ENCODE measurements around the gene SLC12A2. TPM values are rescaled to one million over a fixed set of nuclear protein-coding genes. Genes with fewer than 3 reads are reported as not detected.

Gene SLC12A2
- polyA plus RNA-seq, 1 donor, result 19.6 TPM

DNA sequence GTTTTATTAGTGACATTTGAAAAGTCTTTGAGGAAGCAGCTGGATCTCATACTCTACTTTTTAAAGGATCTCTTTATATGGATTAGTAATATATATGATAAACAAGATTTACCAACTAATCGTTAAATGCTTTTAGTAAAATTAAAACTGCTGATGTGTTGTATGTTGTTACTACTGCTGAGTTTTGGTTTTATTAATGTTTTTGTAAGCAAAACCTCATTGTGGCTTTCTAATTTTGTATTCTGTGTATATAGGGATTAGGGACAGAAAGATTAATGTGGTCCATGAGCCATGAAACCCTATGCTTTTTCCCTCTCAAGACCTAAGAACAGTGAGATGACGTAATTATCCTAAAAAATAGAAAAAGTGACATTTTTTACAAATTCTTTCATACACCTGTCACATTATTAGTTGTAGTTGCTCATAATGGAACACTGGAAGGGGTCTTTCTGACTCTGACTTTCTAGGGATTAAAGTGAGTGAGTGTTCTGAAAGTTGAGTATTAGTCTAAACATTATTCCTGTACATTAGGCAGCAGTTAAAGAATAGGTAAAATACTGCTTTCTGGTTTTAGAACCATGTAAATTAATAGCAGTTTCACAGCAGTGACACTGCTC is 85.9 kb downstream of the SLC12A2 start:
- DNase-seq (ENCODE audit: low read depth), result no peak

DNA sequence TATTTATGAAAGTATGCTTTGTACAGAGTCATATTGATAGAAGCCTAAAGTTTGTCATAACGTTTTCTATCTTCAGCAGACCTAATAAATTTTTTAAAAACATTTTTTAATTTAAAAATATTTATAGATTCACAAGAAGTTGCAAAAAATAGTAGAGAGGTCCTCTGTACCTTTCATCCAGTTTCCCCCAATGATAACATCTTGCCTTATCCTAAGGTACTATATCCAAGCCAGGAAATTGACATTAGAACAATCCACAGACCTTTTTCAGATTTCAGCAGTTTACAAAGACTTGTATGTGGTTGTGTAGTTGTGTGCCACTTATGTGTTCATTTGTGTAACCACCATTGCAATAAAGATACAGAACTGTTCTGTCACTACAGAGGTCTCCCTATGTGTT is 88.5 kb downstream of the SLC12A2 start:
- DNase-seq (ENCODE audit: low read depth), result no peak

DNA sequence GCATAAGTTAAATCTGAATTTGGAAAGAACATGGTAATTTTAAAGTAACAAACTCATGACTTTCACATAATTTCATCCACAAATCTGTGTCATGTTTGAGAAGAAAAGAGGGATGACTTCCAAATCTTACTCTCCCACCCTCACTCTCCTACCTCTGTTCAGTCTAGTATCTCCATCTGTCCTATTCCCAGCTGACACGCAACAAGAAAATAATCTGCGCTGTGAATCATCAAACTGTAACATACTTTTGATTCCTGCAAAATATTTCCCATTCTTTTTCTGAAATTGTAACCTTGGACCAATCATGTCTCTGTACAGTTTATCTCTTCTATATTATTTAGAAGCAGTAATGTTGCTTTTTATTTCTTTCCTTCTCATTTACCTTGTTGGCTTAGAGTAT is 91.4 kb downstream of the SLC12A2 start:
- no peak for DNase-seq (ENCODE audit: low read depth)

DNA sequence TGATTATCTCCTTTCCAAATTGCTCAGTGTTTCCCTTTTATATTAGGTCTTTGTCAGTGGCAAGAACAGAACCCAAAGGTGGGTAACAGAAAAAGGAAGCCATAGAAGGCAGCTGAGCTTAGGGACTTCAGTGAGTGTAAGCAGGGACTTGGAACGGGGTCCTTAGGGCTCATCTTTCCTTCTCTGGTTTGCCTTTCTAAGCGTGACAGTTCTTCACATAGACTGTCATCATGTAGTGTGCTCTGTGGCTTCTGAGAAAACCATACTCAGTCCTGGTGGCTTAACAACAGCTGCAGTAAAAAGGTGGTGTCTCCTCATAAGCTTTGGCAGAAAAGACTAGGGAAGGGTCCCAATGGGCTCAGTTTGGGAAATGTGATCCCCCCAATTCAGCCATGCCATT is 108.8 kb downstream of the SLC12A2 start:
- no peak for DNase-seq (ENCODE audit: low read depth)

DNA sequence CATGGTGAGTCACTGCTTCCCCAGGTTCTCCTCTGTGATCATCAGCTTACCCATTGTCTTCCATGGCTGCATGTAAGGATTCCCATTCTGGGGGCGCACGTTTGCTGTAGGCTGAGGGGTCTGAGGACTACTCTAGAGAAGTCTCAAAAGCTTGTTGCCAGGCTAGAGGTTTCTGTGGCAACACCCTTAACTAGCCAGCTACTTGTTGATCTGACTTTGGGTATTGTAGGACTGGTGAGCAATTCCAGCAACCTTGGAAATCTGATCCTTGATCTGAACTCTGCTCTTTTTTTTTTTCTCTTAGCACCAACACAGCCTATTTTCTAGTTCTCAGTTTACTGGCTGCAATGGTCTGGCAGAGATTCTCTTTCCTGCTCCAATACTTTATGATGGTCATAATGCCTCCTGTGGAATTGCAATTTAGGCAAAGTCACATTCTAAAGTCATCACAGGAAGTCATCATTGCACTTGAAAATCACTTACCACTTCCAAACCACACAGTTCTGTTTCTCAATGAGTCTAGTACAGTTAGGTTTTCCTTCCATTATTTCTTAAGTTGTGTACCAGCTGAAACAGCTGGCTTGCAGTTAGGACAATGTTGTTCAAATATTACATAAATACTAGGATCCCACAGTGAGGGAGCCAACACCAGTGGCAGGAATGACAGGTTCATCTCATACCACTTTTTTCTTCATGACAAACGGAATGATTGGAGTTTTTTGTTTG is 110.3 kb downstream of the SLC12A2 start:
- no peak for DNase-seq (ENCODE audit: low read depth)

DNA sequence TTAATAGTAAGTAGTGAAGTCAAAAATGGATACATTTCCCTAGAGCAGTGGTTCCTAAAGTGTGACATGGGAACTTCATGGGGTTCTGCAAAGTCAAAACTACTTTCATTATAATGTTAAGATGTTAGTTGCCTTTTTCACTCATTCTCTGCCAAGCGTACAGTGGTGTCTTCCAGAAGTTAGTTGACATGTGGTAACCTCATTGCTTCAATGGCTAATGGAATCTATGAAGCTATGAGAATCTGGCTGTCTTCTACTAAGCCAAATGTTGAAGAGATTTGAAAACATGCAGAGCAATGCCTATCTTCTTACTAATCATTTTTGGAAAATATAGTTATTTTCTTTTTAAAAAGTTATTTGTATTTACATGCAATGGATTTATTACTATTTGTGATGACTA is 111.8 kb downstream of the SLC12A2 start:
- DNase-seq (ENCODE audit: low read depth), result no peak

DNA sequence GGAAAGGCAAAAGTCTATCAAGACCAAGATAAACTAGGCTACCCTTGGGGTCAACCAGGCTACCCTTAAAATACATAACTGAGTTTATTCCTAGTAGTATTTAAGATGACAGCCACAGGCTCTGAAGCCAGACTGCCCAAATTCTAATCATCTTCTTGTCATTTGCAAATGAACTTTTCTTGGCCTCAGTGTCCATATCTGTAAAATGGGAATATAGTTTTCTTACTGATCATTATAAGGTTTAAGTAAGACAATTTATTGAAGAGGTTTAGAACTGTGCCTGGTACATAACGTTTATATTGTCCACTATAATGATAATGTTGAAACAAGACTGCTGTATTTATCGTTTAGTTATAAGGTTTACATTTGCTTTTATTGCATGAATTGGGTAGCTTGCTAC is 112.5 kb downstream of the SLC12A2 start:
- DNase-seq (ENCODE audit: low read depth), result no peak

DNA sequence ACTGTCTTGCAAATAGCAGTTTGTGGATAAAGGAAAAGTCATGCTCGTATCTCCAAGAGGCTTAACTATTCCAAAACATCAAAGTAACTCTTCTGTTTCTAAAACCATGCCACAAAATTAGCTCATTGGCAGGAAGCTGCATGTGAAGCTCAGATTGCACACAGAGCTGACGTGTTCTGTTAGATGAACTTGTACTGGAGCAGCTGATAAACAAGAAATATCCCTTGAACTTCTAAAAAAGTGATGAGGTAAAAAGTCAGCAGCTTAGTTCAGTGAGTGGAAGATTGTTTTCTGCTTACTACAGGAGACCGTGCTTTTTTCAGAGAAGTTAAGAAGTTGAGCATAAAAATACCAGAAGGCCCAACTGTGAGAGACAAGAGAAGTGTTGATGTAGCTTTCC is 113.2 kb downstream of the SLC12A2 start:
- no peak for DNase-seq (ENCODE audit: low read depth)

DNA sequence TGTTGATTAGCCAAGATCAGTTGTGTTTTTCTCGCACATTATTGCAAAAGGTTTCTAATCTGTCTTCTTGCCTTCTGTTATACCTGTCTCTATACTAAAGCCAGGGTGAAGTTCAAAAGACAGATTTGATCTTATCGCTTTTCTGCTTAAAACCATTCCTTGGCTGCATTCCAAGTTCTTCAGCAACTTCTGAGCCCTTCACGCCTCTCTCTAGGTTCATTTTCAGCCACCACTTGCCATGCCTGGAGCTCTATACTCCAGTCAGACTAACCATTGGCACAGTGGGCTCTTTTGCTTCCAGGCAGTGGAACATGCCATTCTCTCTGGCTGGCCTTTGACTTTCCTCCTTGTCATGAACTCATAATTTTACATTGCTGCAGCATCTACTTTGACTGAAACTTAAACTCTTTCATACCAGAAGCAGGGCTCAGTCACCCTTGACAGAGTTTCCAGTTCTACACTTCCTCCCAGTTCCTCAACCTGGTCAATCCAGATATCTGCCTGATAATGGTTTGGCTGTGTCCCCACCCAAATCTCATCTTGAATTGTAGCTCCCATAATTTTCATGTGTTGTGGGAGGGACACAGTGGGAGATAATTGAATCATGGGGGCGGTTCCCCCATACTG is 114.4 kb downstream of the SLC12A2 start:
- no peak for DNase-seq (ENCODE audit: low read depth)

DNA sequence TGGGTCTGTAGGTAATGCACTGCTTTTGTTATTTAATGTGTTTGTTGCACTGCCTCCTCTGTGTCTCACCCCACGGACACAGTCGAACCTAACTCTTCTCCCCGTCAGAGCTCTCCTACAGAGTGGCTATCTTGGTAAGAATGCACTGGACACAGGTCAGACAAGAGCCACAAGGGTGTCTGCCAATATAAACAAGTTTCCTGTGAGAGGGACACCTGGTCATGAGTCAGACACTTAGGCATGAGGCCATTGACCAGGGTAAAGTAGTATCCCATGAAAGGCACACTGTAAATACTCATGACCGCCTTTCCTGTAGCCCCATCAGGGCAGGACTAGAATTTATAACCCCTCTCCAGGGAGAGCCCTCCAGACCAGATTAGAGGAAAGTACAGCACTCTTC is 115.5 kb downstream of the SLC12A2 start:
- no peak for DNase-seq (ENCODE audit: low read depth)

DNA sequence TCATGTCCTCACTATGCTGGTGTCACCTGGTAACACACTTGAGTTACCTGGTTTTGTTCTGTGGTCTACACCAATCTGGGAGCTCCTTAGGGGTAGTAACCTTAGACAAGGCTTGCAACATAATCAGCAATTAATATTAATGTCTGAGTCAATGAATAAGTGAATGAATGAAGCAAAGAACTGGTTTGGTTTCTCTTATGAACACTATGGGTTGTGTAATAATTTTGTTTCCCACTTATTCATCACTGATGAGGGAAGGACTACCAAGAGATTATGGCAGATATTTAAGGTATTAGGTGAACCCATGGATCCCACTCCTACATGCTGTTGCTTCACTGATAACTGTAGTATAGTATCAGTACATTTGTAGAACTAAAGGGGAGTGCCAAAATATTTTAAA is 116.0 kb downstream of the SLC12A2 start:
- DNase-seq (ENCODE audit: low read depth), result no peak

DNA sequence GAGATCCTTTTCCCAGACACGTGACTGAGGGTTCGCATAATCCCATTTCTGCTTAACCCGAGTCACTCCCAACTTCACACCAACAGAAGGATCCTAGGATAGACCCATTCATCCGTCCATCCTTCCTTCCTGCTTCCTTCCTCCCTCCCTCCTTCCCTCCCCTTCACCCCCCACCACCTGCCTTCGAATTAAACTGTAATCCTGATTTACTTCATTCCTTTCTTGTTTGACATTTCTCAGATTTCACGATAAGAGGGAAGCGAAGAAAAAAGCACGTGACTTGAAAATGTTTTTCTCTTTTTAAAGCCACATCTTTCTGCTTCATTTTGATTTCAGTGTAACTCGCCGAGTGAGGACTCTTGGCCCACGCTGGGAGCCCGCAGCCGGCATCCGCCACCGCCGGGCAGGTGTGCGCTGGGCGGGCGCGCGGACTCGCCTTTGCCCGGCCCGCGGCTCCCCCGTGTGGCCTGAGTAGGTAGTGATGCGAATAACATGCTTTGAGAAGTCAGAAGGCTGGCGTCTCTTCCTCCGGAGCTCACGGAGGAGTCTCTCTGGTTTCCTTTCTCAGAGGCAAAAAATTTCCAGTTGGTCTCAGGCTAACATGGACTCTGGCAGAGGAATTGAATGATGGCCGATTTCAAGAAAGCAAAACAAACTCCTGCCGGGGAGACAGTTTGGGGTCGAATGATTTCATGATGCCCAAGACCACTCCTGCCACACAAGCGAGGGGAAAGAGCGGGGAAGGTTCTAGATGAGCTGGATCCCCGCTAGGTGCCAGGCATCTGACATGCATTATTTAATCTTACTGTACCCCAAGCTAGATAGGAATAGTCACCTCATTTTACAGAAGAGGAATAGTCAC is 117.7 kb downstream of the SLC12A2 start:
- no peak for DNase-seq (ENCODE audit: low read depth)

DNA sequence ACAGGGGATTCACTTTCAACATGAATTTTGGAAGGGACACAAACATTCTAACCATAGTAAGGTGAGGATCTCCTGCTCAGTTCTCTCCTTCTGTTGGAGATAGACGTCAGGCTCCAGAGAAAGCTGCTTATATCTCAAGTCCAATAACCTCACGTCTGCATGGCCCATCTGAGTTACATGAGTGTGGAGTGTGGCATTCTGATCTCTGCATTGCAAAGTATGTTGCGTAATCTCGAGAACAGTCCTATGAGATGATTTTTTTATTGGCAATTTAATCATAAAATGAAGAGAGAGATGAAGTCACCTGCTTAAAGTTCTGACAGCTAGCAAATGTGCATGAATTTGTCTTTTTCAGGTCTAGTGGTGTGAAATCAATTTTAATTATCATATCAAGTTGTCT is 118.8 kb downstream of the SLC12A2 start:
- no peak for DNase-seq (ENCODE audit: low read depth)

DNA sequence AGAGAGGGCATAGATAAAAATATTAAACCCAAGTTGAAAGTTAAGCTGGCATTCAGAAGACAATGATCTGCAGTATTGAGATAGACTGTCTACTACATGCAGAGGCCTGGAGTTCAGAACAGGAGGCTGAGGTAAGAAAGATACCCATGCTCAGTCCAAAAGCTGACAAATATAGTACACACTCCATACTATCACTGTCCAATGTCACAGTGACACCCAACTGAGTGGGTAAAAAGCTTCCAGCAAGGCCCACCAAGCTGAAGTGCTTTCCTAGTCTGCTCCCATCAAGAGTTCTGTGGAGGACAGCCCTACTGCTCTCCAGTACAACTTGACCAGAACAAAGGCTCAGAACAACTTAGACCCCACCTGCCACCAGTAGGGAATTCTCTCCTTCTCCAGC is 124.9 kb downstream of the SLC12A2 start:
- DNase-seq (ENCODE audit: low read depth), result no peak

DNA sequence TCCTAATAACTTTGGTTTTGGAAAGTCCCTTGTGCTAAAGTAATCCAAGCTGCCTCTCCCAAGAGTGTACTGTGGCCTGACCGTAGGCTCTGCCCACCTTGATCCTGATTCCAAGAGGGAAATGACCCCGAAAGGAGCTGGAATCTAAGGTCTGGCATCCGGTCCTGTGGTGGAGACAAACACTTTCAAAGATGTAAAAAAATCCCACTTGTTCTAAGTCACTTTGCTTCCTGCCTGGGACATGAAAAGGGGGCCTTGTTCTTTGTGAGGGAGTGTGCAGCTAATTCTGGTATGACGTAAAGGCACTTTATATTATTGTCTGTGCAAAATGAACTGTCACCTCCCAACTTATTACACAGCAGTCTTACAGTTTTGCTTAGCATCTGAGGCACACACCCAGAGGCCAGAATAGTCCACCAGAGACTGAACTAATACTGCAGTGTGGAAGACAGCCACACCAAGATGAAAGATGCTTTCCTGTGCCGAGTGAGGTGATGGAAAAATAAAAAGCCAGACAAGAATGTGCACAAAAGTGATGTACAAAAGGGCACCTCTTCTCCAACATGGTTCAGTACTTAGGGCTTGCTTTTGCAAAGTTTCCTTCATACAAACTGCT is 128.7 kb downstream of the SLC12A2 start:
- no peak for DNase-seq (ENCODE audit: low read depth)

DNA sequence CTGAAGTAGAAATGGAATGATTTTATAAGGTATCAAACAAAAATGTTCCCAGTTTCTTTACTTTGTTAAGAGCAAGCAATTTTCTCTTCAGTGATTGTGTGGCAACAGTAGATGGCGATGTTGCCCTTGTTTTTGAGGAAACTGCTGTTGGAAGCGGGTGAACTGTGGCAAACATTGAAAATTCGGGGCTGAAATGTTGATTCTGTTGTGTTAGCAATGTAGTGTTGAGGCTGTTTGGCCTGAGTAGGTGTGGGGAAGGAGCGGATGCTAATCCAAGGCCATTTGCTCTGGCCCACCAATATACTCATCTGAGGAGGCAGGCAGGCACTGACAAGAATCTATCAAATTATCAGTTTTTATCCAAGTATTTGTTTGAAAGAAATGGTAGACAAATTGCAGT is 129.8 kb downstream of the SLC12A2 start:
- DNase-seq (ENCODE audit: low read depth), result peak; percentile 70

DNA sequence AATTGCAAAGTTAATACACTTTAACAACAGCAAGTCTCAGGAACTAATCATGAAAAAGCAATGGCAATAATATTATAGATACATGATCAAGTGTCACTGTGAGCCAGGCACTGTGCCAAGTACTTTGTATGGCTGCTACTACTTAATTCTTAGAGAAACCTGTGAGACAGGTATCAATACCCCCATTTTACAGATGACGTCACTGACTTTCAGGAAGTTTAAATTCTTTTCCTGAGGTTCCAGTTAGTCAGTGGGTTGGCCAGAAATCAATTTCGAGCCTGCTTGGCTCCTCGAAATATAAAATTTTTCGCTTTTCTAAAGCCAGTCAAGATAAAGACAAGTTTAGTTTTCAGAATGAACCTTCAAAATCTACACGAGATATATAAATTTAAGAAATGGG is 130.3 kb downstream of the SLC12A2 start:
- DNase-seq (ENCODE audit: low read depth), result no peak

DNA sequence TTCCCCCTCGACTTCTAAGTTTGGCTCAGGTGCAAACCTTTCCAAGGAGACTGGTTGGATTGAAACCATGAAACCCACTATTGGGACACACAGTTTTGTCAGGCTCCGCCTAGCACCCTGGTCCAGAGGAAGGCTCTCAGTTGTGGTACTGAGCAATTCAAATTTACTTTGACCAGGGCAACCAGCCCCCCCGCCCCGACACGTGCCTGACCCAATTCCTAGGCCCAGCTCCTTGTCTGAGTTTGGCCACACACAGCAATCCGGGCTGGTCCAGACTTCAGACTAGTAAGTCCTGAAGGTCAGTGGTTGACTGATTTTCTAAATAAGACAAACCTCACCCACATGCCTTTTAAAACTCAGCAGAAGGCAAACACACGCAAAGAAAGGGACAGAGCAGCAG is 132.7 kb downstream of the SLC12A2 start:
- DNase-seq (ENCODE audit: low read depth), result no peak

DNA sequence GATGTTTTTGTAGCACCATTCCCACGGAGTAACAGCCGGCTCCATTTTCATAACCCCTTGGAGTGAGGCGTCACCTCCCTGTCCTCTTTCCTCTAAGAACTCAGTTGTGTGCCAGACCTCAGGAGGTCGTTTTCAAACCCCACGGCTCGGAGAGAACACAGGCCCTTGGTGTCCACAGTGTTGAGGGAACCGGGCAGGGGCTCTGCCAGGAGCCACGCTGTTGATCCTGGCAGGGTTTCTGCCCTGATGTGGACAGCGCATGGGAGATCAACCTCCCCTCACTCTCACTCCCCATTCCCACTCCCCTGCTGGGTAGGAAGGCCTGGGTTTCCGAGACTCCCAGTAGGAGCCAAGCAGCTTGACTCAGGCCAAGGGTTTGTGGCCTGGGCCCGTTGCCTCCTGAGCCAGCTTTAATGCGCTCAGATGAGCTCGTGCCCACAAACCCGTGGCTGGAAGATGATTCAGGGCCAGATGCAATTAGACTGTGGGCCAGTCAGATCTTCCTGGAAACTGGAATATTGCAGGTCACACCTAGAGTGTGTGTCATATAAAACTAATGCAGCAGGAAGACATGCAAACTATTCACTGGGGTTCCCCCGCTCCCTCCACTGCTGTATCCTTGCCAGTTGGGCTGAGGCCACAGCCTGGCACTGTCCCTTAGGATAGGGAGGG is 133.4 kb downstream of the SLC12A2 start:
- DNase-seq (ENCODE audit: low read depth), result no peak

DNA sequence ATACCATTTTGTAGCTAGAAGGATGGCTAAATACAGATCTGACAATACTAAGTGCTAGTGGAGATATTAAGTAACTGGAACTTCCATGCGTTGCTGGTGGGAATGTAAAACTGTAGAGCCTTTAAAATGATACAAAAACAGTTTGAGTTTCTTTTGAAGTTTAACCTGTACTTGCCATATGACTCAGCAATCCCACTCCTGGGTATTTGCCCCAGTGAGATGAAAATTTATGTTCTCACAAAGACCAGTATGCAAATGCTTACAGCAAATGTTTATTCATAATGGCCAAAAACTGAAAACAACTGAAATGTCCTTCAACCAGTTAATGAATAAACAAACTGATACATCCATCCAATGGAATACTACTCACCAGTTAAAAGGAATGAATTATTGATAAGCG is 137.3 kb downstream of the SLC12A2 start:
- DNase-seq (ENCODE audit: low read depth), result no peak

DNA sequence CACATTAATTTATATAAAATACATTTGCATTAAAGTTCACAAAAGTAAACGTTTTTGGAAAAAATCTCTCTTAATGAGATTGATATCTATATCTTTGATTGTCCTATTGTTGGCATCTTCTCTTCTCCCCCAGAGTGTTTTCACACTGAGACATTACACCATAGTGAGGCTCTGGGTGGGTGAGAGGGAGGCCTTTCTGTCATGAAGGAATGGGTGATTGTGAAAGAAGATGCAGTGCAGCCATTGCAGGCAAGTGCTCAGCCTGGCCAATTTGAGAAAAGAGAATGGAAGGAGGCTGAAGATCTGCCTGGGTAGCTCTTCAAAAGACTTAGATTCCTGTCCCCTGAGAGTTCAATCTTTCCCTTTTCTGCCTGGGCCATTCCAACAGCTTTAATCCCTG is 140.8 kb downstream of the SLC12A2 start:
- no peak for DNase-seq (ENCODE audit: low read depth)
